Sigmoid colon (tissue), 4 donors: Measurements from ENCODE around the gene SPRED1.

ENCODE experiments used
- EP300 ChIP-seq, 4 donors: sonication (generic); formaldehyde crosslinking; IDR thresholded peaks; one replicate each; pipeline ENCODE4 v1.6.1; 2017; ENCODE audit warnings: antibody characterized with exemption in 4 of 4
- POLR2A ChIP-seq, 2 donors: fragments of 450-650 bp; IDR thresholded peaks; one replicate each; pipeline ENCODE4 v1.6.1; 2016; ENCODE audit warnings: antibody characterized with exemption in 2 of 2, mild to moderate bottlenecking in 2 of 2, moderate library complexity in 2 of 2
- TF ChIP-seq, protein P1 (sequence below), 4 experiments: fragments of 450-650 bp in 3 of 4; fragments of 200-600 bp in 1 of 4; IDR thresholded peaks; one replicate each; pipeline ENCODE4 v1.5.1; 2016 to 2019; ENCODE audit warnings: antibody characterized with exemption in 4 of 4, mild to moderate bottlenecking in 3 of 4, moderate library complexity in 2 of 4

DNA sequence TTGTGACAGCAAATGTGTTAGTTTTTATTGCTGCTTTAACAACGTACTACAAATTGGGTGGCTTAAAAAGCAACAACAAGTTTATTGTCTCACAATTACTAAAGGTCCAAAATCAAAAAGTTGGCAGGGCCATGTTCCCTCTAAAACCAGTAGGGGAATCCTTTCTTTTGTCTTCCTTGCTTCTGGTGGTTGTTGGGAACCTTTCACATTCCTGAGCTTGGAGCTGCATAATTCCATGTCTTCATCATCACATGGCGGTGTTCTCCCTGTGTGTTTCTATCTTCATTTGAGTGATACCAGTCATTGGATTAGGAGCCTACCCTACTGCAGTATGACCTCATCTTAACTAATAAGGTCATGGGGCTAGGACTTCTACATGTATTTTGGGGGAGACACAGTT is 7.4 kb downstream of the SPRED1 start:
- TF ChIP-seq, protein P1, sequence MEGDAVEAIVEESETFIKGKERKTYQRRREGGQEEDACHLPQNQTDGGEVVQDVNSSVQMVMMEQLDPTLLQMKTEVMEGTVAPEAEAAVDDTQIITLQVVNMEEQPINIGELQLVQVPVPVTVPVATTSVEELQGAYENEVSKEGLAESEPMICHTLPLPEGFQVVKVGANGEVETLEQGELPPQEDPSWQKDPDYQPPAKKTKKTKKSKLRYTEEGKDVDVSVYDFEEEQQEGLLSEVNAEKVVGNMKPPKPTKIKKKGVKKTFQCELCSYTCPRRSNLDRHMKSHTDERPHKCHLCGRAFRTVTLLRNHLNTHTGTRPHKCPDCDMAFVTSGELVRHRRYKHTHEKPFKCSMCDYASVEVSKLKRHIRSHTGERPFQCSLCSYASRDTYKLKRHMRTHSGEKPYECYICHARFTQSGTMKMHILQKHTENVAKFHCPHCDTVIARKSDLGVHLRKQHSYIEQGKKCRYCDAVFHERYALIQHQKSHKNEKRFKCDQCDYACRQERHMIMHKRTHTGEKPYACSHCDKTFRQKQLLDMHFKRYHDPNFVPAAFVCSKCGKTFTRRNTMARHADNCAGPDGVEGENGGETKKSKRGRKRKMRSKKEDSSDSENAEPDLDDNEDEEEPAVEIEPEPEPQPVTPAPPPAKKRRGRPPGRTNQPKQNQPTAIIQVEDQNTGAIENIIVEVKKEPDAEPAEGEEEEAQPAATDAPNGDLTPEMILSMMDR (IDR thresholded peaks at IDR 0.05): no peak
- TF ChIP-seq POLR2A (IDR thresholded peaks at IDR 0.05) (no peak), EP300 (IDR thresholded peaks at IDR 0.05) (no peak)
